ENCODE measurements around the gene PNKD. TPM values are rescaled to one million over a fixed set of nuclear protein-coding genes. Genes with fewer than 3 reads are reported as not detected.

The PNKD gene
- total RNA-seq, 1 donor from 2014 or later = 13.5 TPM

- H4K20me1 ChIP-seq (ENCODE audit: low read depth) = no peaks in the 10 kb centered on the region
- Mint-ChIP-seq H3K4me1 (no peaks in the 10 kb centered on the region), H3K27me3 (ENCODE audit: insufficient read depth, low read depth) (peaks cover 4% of the 10 kb centered on the region), H3K36me3 (peaks cover 4% of the 10 kb centered on the region), H3K4me3 (no peak overlapping the region), H3K27ac (no peak overlapping the region), H3K9me3 (no peaks in the 10 kb centered on the region)
- H2AFZ ChIP-seq (replicated peaks) = no peak overlapping the region
- no peak overlapping the region for H3K9ac ChIP-seq
- no peaks in the 10 kb centered on the region for H3K36me3 ChIP-seq
- H3K79me2 ChIP-seq (ENCODE audit: low read depth) = no peaks in the 10 kb centered on the region
- H3K27me3 ChIP-seq = no peaks in the 10 kb centered on the region
- no peaks in the 10 kb centered on the region for H3K9me3 ChIP-seq (ENCODE audit: low read depth)
- TF ChIP-seq CTCF (IDR thresholded peaks at IDR 0.05) = no peak
- TF ChIP-seq EZH2 (IDR thresholded peaks at IDR 0.05) = no peak
- no peaks in the 10 kb centered on the region for H3F3A ChIP-seq (ENCODE audit: low read depth)
- H3K4me1 ChIP-seq = no peaks in the 10 kb centered on the region
- H3K27ac ChIP-seq = no peak overlapping the region
- no peak for DNase-seq (ENCODE audit: low spot score)
- no peak overlapping the region for H3K4me3 ChIP-seq
- no peak overlapping the region for H3K4me2 ChIP-seq
Observed at GRCh38 chr2:218277921-218278320, 7.6 kb downstream of the PNKD start.

GRCh38 chr2:218278531-218279360, 8.4 kb downstream of the PNKD start:
- Histone ChIP-seq H3K4me1 (no peaks in the 10 kb centered on the region), H3K79me2 (ENCODE audit: low read depth) (no peaks in the 10 kb centered on the region), H3K27ac (no peak overlapping the region), H3K27me3 (no peaks in the 10 kb centered on the region), H3K4me2 (no peak overlapping the region), H3K4me3 (no peak overlapping the region), H3F3A (ENCODE audit: low read depth) (no peaks in the 10 kb centered on the region), H3K9ac (no peak overlapping the region), H3K9me3 (ENCODE audit: low read depth) (no peaks in the 10 kb centered on the region), H4K20me1 (ENCODE audit: low read depth) (no peaks in the 10 kb centered on the region), H3K36me3 (no peaks in the 10 kb centered on the region), H2AFZ (replicated peaks) (no peak overlapping the region)
- peaks cover 4% of the 10 kb centered on the region for H3K36me3 Mint-ChIP-seq
- no peaks in the 10 kb centered on the region for H3K9me3 Mint-ChIP-seq
- peaks cover 4% of the 10 kb centered on the region for H3K27me3 Mint-ChIP-seq (ENCODE audit: insufficient read depth, low read depth)
- DNase-seq (ENCODE audit: low spot score) = no peak
- H3K27ac Mint-ChIP-seq = no peak overlapping the region
- no peak for TF ChIP-seq EZH2 (IDR thresholded peaks at IDR 0.05)
- TF ChIP-seq EZH2phosphoT487 (IDR thresholded peaks at IDR 0.05) = no peak
- TF ChIP-seq CTCF (IDR thresholded peaks at IDR 0.05) = no peak
- H3K4me3 Mint-ChIP-seq = no peak overlapping the region
- H3K4me1 Mint-ChIP-seq = no peaks in the 10 kb centered on the region

- Histone ChIP-seq H3K4me2 (no peak overlapping the region), H3K9ac (no peak overlapping the region), H3K4me3 (no peak overlapping the region), H3K36me3 (no peaks in the 10 kb centered on the region), H4K20me1 (ENCODE audit: low read depth) (no peaks in the 10 kb centered on the region), H3K9me3 (ENCODE audit: low read depth) (no peaks in the 10 kb centered on the region), H3K4me1 (no peaks in the 10 kb centered on the region), H3K27me3 (no peaks in the 10 kb centered on the region), H2AFZ (replicated peaks) (no peak overlapping the region), H3K79me2 (ENCODE audit: low read depth) (no peaks in the 10 kb centered on the region), H3K27ac (no peak overlapping the region), H3F3A (ENCODE audit: low read depth) (no peaks in the 10 kb centered on the region)
- no peaks in the 10 kb centered on the region for H3K36me3 Mint-ChIP-seq
- DNase-seq (ENCODE audit: low spot score) = no peak
- TF ChIP-seq EZH2 (IDR thresholded peaks at IDR 0.05) (no peak), CTCF (IDR thresholded peaks at IDR 0.05) (no peak), EZH2phosphoT487 (IDR thresholded peaks at IDR 0.05) (no peak)
- no peaks in the 10 kb centered on the region for H3K4me1 Mint-ChIP-seq
- H3K4me3 Mint-ChIP-seq = no peak overlapping the region
- H3K27me3 Mint-ChIP-seq (ENCODE audit: insufficient read depth, low read depth) = peaks cover 4% of the 10 kb centered on the region
- no peak overlapping the region for H3K27ac Mint-ChIP-seq
- no peaks in the 10 kb centered on the region for H3K9me3 Mint-ChIP-seq
Observed at GRCh38 chr2:218280260-218280870, 10.0 kb downstream of the PNKD start.

Data from neural progenitor cell (in vitro differentiated cells).